ENCODE measurements around the gene WNT1. TPM values are rescaled to one million over a fixed set of nuclear protein-coding genes. Genes with fewer than 3 reads are reported as not detected.
A peak's percentile ranks its signal among the peaks of the same experiment; 100 is the strongest.

WNT1 gene
- total RNA-seq, 1 experiment from 2014 or later = not detected

GRCh38 chr12:48956279-48957140, 21.6 kb upstream of the WNT1 start:
- Histone ChIP-seq H2BK12ac (ENCODE audit: insufficient read length, low read depth, low read length) (no peak overlapping the region), H2BK120ac (ENCODE audit: low read depth, low read length, poor library complexity, severe bottlenecking) (no peak overlapping the region), H4K5ac (ENCODE audit: insufficient read length, low read depth, low read length) (no peak overlapping the region), H4K91ac (ENCODE audit: insufficient read length, low read depth, low read length) (no peak overlapping the region), H3K4me1 (ENCODE audit: insufficient read depth, low read length) (0 out of 2 replicates have a peak, but pooled peaks cover 2% of the 10 kb centered on the region), H3K14ac (ENCODE audit: insufficient read depth, low read length) (peak overlapping the region; percentile 27; the same call in 1 of the 2 replicates), H2AK5ac (ENCODE audit: insufficient read length, low read length) (no peak overlapping the region), H3K4me2 (ENCODE audit: insufficient read depth, insufficient read length, low read length) (peak overlapping the region; percentile 95), H3K9me3 (ENCODE audit: control insufficient read depth, low read depth, low read length) (no peaks in the 10 kb centered on the region), H3K23me2 (ENCODE audit: insufficient read length, low read depth, low read length, poor library complexity, severe bottlenecking) (peaks cover 9% of the 10 kb centered on the region), H3K27ac (ENCODE audit: insufficient read length, low read depth, low read length) (peak overlapping the region; percentile 41), H3K23ac (ENCODE audit: insufficient read length, low read depth, low read length) (no peak overlapping the region), H2BK20ac (ENCODE audit: low read depth, low read length, poor library complexity, severe bottlenecking) (no peak overlapping the region), H4K20me1 (ENCODE audit: control insufficient read depth, insufficient read depth, insufficient read length) (no peaks in the 10 kb centered on the region), H3T11ph (ENCODE audit: low read length) (no peak overlapping the region), H3K9ac (ENCODE audit: extremely low read depth, insufficient read length, low read length) (peak overlapping the region; percentile 69), H3K79me2 (ENCODE audit: insufficient read depth, low read length) (peaks cover 34% of the 10 kb centered on the region; the same call in 1 of the 2 replicates), H3K56ac (ENCODE audit: insufficient read length, low read depth, low read length) (no peak overlapping the region), H3K79me1 (ENCODE audit: insufficient read depth, low read depth, low read length, poor library complexity, severe bottlenecking) (no peaks in the 10 kb centered on the region), H2BK5ac (ENCODE audit: insufficient read length, low read length) (no peak overlapping the region), H2AFZ (ENCODE audit: low read length) (no peak overlapping the region), H2BK15ac (ENCODE audit: low read depth, low read length) (no peak overlapping the region), H3K4ac (ENCODE audit: low read depth, low read length) (no peak overlapping the region), H4K8ac (replicated peaks; ENCODE audit: insufficient read length, low read depth, low read length) (no peak overlapping the region), H3K18ac (ENCODE audit: insufficient read length, low read depth, low read length) (peak overlapping the region; percentile 56), H3K27me3 (ENCODE audit: insufficient read depth, low read length) (no peaks in the 10 kb centered on the region; the same call in 1 of the 2 replicates)
- peak; percentile 98 for DNase-seq
- Mint-ChIP-seq H3K9me3 (no peaks in the 10 kb centered on the region; a peak in 1 of 5 replicates), H3K27me3 (ENCODE audit: low read depth) (peaks cover 6% of the 10 kb centered on the region), H3K4me1 (peaks cover 23 to 24% of the 10 kb centered on the region in 2 experiments), H3K27ac (peak overlapping the region; percentile 98 to 99 (median 99)), H3K36me3 (ENCODE audit: insufficient read depth in 1 of 3, low read depth in 3 of 3) (peaks cover 8 to 44% (median 25%) of the 10 kb centered on the region in 3 experiments; a peak in 6 of 7 replicates), H3K4me3 (peak overlapping the region; percentile 97 to 99)
- no CpG with 5 or more reads among the region's 29 CpGs for WGBS (ENCODE audit: extremely low coverage, insufficient read length, low lambda C conversion rate)
- TF ChIP-seq CTCF (conservative IDR thresholded peaks at IDR 0.05) = peak; percentile 39; the same call in 2 of the 3 replicates

All from H9 (cell line).